Nephron progenitor cell (in vitro differentiated cells): Measurements from ENCODE around the gene CCNA2.

Experiments
- DNase-seq: peaks from one replicate; pipeline ENCODE4 v3.0.0; 2021
- H3K27ac Mint-ChIP-seq: 2 replicates; pipeline ENCODE4 v1.8.0; 2021; ENCODE audit warnings: mild to moderate bottlenecking, moderate library complexity, mixed read lengths
- H3K27me3 Mint-ChIP-seq: 2 replicates; pipeline ENCODE4 v1.8.0; 2021; ENCODE audit warnings: mild to moderate bottlenecking, low read depth, mixed read lengths; ENCODE audit not compliant: poor library complexity
- H3K36me3 Mint-ChIP-seq: 2 replicates; pipeline ENCODE4 v1.8.0; 2021; ENCODE audit warnings: low read depth, mixed read lengths
- H3K4me1 Mint-ChIP-seq: 2 replicates; pipeline ENCODE4 v1.8.0; 2021; ENCODE audit warnings: mixed read lengths
- H3K4me3 Mint-ChIP-seq: 2 replicates; pipeline ENCODE4 v1.8.0; 2021; ENCODE audit warnings: mild to moderate bottlenecking, moderate library complexity, mixed read lengths
- H3K9me3 Mint-ChIP-seq: 2 replicates; pipeline ENCODE4 v1.8.0; 2021; ENCODE audit warnings: mild to moderate bottlenecking, moderate library complexity, mixed read lengths
- CTCF ChIP-seq: fragments of 200-600 bp; sonication (generic); IDR thresholded peaks from 2 replicates; pipeline ENCODE4 v1.5.0; 2021; ENCODE audit warnings: antibody characterized with exemption

The CCNA2 gene

GRCh38 chr4:121789960-121790829 is 33.5 kb downstream of the CCNA2 start:
- Mint-ChIP-seq H3K4me1 (no peaks in the 10 kb centered on the region), H3K36me3 (no peaks in the 10 kb centered on the region), H3K27me3 (peaks cover 19% of the 10 kb centered on the region), H3K27ac (no peak overlapping the region), H3K9me3 (no peaks in the 10 kb centered on the region), H3K4me3 (no peak overlapping the region)
- TF ChIP-seq CTCF, result no peak
- no peak for DNase-seq

- no peak for DNase-seq
- no peak overlapping the region for H3K27ac Mint-ChIP-seq
- peaks cover 19% of the 10 kb centered on the region for H3K27me3 Mint-ChIP-seq
- no peak overlapping the region for H3K4me3 Mint-ChIP-seq
- no peaks in the 10 kb centered on the region for H3K4me1 Mint-ChIP-seq
- H3K9me3 Mint-ChIP-seq, result no peaks in the 10 kb centered on the region
- TF ChIP-seq CTCF, result no peak
- H3K36me3 Mint-ChIP-seq, result no peaks in the 10 kb centered on the region
Observed at GRCh38 chr4:121789455-121789854, 34.2 kb downstream of the CCNA2 start.

- Mint-ChIP-seq H3K27ac (no peak overlapping the region), H3K27me3 (peaks cover 20% of the 10 kb centered on the region), H3K9me3 (no peaks in the 10 kb centered on the region), H3K4me3 (no peak overlapping the region), H3K36me3 (no peaks in the 10 kb centered on the region), H3K4me1 (no peaks in the 10 kb centered on the region)
- TF ChIP-seq CTCF, result no peak
- no peak for DNase-seq
Observed at GRCh38 chr4:121788896-121789295, 34.8 kb downstream of the CCNA2 start.

- no peak overlapping the region for H3K27ac Mint-ChIP-seq
- peaks cover 22% of the 10 kb centered on the region for H3K27me3 Mint-ChIP-seq
- H3K4me1 Mint-ChIP-seq, result no peaks in the 10 kb centered on the region
- H3K4me3 Mint-ChIP-seq, result no peak overlapping the region
- no peaks in the 10 kb centered on the region for H3K9me3 Mint-ChIP-seq
- TF ChIP-seq CTCF, result no peak
- no peaks in the 10 kb centered on the region for H3K36me3 Mint-ChIP-seq
- DNase-seq, result no peak
Observed at GRCh38 chr4:121786221-121786620, 37.5 kb downstream of the CCNA2 start.

- H3K27ac Mint-ChIP-seq, result no peak overlapping the region
- no peaks in the 10 kb centered on the region for H3K4me1 Mint-ChIP-seq
- no peak overlapping the region for H3K4me3 Mint-ChIP-seq
- no peak for DNase-seq
- no peaks in the 10 kb centered on the region for H3K9me3 Mint-ChIP-seq
- H3K36me3 Mint-ChIP-seq, result no peaks in the 10 kb centered on the region
- no peak for TF ChIP-seq CTCF
- H3K27me3 Mint-ChIP-seq, result peaks cover 25% of the 10 kb centered on the region
Observed at GRCh38 chr4:121785479-121785878, 38.2 kb downstream of the CCNA2 start.

GRCh38 chr4:121784975-121785374 is 38.7 kb downstream of the CCNA2 start:
- DNase-seq, result no peak
- Mint-ChIP-seq H3K27ac (no peak overlapping the region), H3K9me3 (no peaks in the 10 kb centered on the region), H3K36me3 (no peaks in the 10 kb centered on the region), H3K4me3 (no peak overlapping the region), H3K4me1 (no peaks in the 10 kb centered on the region), H3K27me3 (peaks cover 24% of the 10 kb centered on the region)
- TF ChIP-seq CTCF, result no peak
